ENCODE data around the gene COL25A1. TPM values are rescaled to one million over a fixed set of nuclear protein-coding genes. Genes with fewer than 3 reads are reported as not detected.
"Not testable (repeated sequence)": the region's sequence is repeated elsewhere in the genome, so short reads cannot be mapped to it uniquely, and the experiment has no call there.

The COL25A1 gene
- total and polyA plus RNA-seq, 5 donors, result 0.22 to 0.77 (median 0.31) TPM

- no peak overlapping the region for H3K4me3 ChIP-seq (ENCODE audit: low read length)
- intact Hi-C loops (cut with DNase I), result no loop called here
- no peaks in the 10 kb centered on the region for H3K9me3 ChIP-seq (ENCODE audit: control insufficient read depth, low read length)
- DNase-seq (no peak), ATAC-seq (no peak)
- H3K27ac ChIP-seq (ENCODE audit: low read length), result no peak overlapping the region
- no peaks in the 10 kb centered on the region for H3K4me1 ChIP-seq (ENCODE audit: control insufficient read depth, insufficient read depth, low read length)
- no peaks in the 10 kb centered on the region for H3K27me3 ChIP-seq (ENCODE audit: control insufficient read depth, insufficient read depth)
These were observed 152.6 kb downstream of the COL25A1 start for GRCh38 chr4:109149836-109150235.

- Histone ChIP-seq H3K9me3 (ENCODE audit: control insufficient read depth, low read length) (no peaks in the 10 kb centered on the region), H3K27me3 (ENCODE audit: control insufficient read depth, insufficient read depth) (no peaks in the 10 kb centered on the region), H3K4me3 (ENCODE audit: low read length) (no peak overlapping the region), H3K27ac (ENCODE audit: low read length) (no peak overlapping the region), H3K4me1 (ENCODE audit: control insufficient read depth, insufficient read depth, low read length) (no peaks in the 10 kb centered on the region)
- intact Hi-C loops (cut with DNase I), result no loop called here
- WGBS, result 68% methylated on average over 2 of the region's 2 CpGs
- DNase-seq (no peak), ATAC-seq (no peak)
These were observed 153.8 kb downstream of the COL25A1 start for GRCh38 chr4:109148577-109149075.

GRCh38 chr4:109147135-109147534, 155.3 kb downstream of the COL25A1 start:
- no peaks in the 10 kb centered on the region for H3K4me1 ChIP-seq (ENCODE audit: control insufficient read depth, insufficient read depth, low read length)
- no peak overlapping the region for H3K4me3 ChIP-seq (ENCODE audit: low read length)
- ATAC-seq (no peak), DNase-seq (no peak)
- H3K27me3 ChIP-seq (ENCODE audit: control insufficient read depth, insufficient read depth), result no peaks in the 10 kb centered on the region
- 79% methylated on average over 1 of the region's 1 CpG for WGBS
- intact Hi-C loops (cut with DNase I), result no loop called here
- H3K9me3 ChIP-seq (ENCODE audit: control insufficient read depth, low read length), result no peaks in the 10 kb centered on the region
- H3K27ac ChIP-seq (ENCODE audit: low read length), result no peak overlapping the region

DNA sequence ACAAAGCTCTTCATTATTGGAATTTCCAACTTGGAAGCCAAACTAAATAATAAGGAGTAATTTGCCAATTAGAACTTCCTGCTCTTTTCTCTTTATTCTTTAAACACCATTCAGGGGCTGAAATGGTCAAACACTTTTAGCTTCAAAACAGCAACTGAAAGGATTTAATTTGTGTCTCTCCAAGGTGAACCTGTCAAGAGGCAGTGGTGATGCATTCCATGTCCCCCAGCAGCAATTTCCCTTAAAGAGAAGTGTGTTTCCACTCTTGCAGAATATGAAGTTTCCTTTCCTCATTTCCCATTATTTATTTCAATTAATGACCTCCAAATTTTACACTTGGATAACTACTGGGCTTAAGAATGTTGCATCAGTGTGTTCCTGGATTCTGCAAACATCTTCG, 156.0 kb downstream of the COL25A1 start:
- 70% methylated on average over 1 of the region's 1 CpG for WGBS
- DNase-seq (no peak), ATAC-seq (no peak)
- H3K9me3 ChIP-seq (ENCODE audit: control insufficient read depth, low read length), result no peaks in the 10 kb centered on the region
- intact Hi-C loops (cut with DNase I), result no loop called here
- H3K4me1 ChIP-seq (ENCODE audit: control insufficient read depth, insufficient read depth, low read length), result no peaks in the 10 kb centered on the region
- no peak overlapping the region for H3K4me3 ChIP-seq (ENCODE audit: low read length)
- no peaks in the 10 kb centered on the region for H3K27me3 ChIP-seq (ENCODE audit: control insufficient read depth, insufficient read depth)
- H3K27ac ChIP-seq (ENCODE audit: low read length), result no peak overlapping the region

- DNase-seq; H3K9me3 ChIP-seq (ENCODE audit: control insufficient read depth, low read length); H3K27ac ChIP-seq (ENCODE audit: low read length); intact Hi-C loops (cut with DNase I); H3K4me3 ChIP-seq (ENCODE audit: low read length); ATAC-seq; H3K4me1 ChIP-seq (ENCODE audit: control insufficient read depth, insufficient read depth, low read length); H3K27me3 ChIP-seq (ENCODE audit: control insufficient read depth, insufficient read depth): not testable (repeated sequence)
- 95% methylated on average over 2 of the region's 2 CpGs for WGBS
These were observed 164.3 kb downstream of the COL25A1 start for GRCh38 chr4:109138125-109138524.

DNA sequence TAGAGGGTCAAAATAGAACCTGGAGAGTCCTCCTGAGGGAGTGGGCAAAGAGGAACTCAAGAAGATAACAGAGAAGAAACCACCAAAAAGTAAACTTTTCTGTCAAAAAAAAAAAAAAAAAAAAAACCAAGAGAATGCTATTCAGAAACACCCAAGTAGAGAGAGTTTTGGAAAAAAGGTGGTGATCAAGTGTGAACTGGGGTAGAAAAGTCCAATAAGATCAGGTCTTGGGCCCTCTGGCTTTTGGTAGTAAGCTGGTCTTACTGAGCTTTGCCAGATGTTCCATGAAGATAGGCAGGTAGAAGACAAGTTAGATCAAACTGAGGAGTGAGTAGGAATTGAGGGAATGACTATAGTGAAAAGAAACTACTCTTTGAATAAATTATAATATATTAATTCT, 167.5 kb downstream of the COL25A1 start:
- Histone ChIP-seq H3K27ac (ENCODE audit: low read length) (no peak overlapping the region), H3K27me3 (ENCODE audit: control insufficient read depth, insufficient read depth) (no peaks in the 10 kb centered on the region), H3K4me3 (ENCODE audit: low read length) (no peak overlapping the region), H3K4me1 (ENCODE audit: control insufficient read depth, insufficient read depth, low read length) (no peaks in the 10 kb centered on the region), H3K9me3 (ENCODE audit: control insufficient read depth, low read length) (no peaks in the 10 kb centered on the region)
- ATAC-seq, result no peak
- intact Hi-C loops (cut with DNase I), result no loop called here
- DNase-seq, result no peak

- Histone ChIP-seq H3K4me3 (ENCODE audit: low read length) (no peak overlapping the region), H3K9me3 (ENCODE audit: control insufficient read depth, low read length) (no peaks in the 10 kb centered on the region), H3K4me1 (ENCODE audit: control insufficient read depth, insufficient read depth, low read length) (no peaks in the 10 kb centered on the region), H3K27ac (ENCODE audit: low read length) (no peak overlapping the region), H3K27me3 (ENCODE audit: control insufficient read depth, insufficient read depth) (no peaks in the 10 kb centered on the region)
- 91% methylated on average over 2 of the region's 2 CpGs for WGBS
- ATAC-seq (no peak), DNase-seq (no peak)
- intact Hi-C loops (cut with DNase I), result no loop called here
These were observed 168.2 kb downstream of the COL25A1 start for GRCh38 chr4:109134268-109134667.

DNA sequence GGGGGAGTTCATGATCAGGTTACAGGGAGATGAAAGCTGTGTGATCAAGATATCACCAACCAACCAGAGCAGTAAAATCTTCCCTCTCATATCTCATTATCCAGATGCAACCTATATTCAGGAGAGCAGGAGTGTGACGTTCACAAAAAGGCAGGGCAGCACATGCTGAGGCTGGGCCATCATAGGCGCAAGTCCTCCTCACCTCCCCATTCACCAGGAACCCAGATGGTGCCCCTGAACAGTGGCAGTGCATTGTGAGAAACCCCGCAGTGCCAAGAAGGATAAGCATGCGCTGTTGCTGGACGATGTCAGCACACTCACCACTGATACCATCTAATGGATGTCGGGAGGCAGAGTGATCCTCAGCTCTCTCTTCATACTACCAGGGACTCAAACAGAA, 170.9 kb downstream of the COL25A1 start:
- DNase-seq (no peak), ATAC-seq (no peak)
- 69% methylated on average over 6 of the region's 6 CpGs for WGBS
- Histone ChIP-seq H3K9me3 (ENCODE audit: control insufficient read depth, low read length) (no peaks in the 10 kb centered on the region), H3K4me1 (ENCODE audit: control insufficient read depth, insufficient read depth, low read length) (no peaks in the 10 kb centered on the region), H3K27me3 (ENCODE audit: control insufficient read depth, insufficient read depth) (no peaks in the 10 kb centered on the region), H3K27ac (ENCODE audit: low read length) (no peak overlapping the region), H3K4me3 (ENCODE audit: low read length) (no peak overlapping the region)
- intact Hi-C loops (cut with DNase I), result no loop called here

DNA sequence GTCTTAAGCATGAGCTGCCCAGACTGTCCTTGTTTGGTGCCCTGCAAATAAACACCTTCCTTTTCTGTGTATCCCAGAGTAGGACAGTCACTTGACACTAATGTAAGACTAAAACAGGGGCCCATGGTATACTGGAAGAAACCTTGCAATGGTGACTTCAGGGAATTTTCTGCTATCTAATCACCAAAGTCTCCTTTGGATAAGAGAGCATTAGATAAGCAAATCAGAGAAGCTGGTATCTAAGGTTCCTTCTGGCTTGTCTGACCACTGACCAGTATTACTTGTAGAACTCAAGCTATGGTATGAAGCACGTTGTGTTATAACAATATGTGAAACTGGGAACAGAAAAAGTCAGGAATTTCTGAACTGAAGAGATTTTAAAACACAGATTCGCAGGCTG, 173.9 kb downstream of the COL25A1 start:
- WGBS, result 81% methylated on average over 2 of the region's 2 CpGs
- H3K4me1 ChIP-seq (ENCODE audit: control insufficient read depth, insufficient read depth, low read length), result no peaks in the 10 kb centered on the region
- H3K27ac ChIP-seq (ENCODE audit: low read length), result no peak overlapping the region
- H3K9me3 ChIP-seq (ENCODE audit: control insufficient read depth, low read length), result no peaks in the 10 kb centered on the region
- intact Hi-C loops (cut with DNase I), result no loop called here
- H3K4me3 ChIP-seq (ENCODE audit: low read length), result no peak overlapping the region
- DNase-seq, result no peak
- H3K27me3 ChIP-seq (ENCODE audit: control insufficient read depth, insufficient read depth), result no peaks in the 10 kb centered on the region
- ATAC-seq, result no peak

DNA sequence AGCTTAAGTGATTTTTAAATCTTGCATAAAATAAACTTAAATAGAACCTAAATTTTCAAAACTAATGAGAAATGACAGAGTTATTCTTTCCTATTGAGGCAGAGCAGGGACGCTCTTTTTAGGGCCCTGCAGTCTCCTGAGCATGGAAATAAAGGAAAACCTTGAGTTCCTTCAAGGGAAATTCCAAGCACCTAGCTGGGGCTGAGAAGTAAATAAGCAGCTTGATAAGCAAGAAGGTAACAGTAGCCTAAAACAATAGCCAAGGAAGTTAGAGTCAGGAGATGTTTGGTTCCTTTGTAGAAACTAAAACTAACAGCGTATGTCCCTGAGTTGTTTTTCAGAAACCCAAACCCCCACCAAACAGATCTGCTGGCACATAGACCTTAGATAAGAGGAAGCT, 174.6 kb downstream of the COL25A1 start:
- no peak overlapping the region for H3K4me3 ChIP-seq (ENCODE audit: low read length)
- 50% methylated on average over 2 of the region's 2 CpGs for WGBS
- no peak overlapping the region for H3K27ac ChIP-seq (ENCODE audit: low read length)
- no peaks in the 10 kb centered on the region for H3K27me3 ChIP-seq (ENCODE audit: control insufficient read depth, insufficient read depth)
- H3K9me3 ChIP-seq (ENCODE audit: control insufficient read depth, low read length), result no peaks in the 10 kb centered on the region
- ATAC-seq, result no peak
- intact Hi-C loops (cut with DNase I), result no loop called here
- DNase-seq, result no peak
- no peaks in the 10 kb centered on the region for H3K4me1 ChIP-seq (ENCODE audit: control insufficient read depth, insufficient read depth, low read length)

- no peaks in the 10 kb centered on the region for H3K9me3 ChIP-seq (ENCODE audit: control insufficient read depth, low read length)
- no peak overlapping the region for H3K27ac ChIP-seq (ENCODE audit: low read length)
- ATAC-seq (no peak), DNase-seq (no peak)
- no peaks in the 10 kb centered on the region for H3K4me1 ChIP-seq (ENCODE audit: control insufficient read depth, insufficient read depth, low read length)
- WGBS, result 81% methylated on average over 2 of the region's 2 CpGs
- H3K27me3 ChIP-seq (ENCODE audit: control insufficient read depth, insufficient read depth), result no peaks in the 10 kb centered on the region
- intact Hi-C loops (cut with DNase I), result no loop called here
- H3K4me3 ChIP-seq (ENCODE audit: low read length), result no peak overlapping the region
These were observed 175.6 kb downstream of the COL25A1 start for GRCh38 chr4:109126856-109127255.

DNA sequence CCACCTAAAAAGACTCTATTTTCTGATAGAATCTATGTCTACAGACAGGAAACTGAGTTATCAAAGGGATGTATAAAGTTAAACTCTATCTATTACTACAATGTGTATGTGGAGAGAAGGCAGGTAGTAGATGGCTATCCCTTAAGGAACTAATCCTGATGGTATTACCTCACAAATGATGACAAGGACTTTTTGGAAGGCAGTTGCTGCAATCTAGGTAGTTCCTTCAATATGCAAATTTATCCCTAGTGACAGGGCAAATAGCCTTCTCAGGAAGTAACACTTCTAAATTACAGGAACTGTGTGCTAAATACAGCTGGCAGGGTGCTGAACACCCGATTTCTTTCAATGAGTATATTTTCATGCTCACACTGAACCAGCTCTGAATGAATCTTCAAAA, 177.4 kb downstream of the COL25A1 start:
- ATAC-seq, result no peak
- H3K4me3 ChIP-seq (ENCODE audit: low read length), result no peak overlapping the region
- H3K9me3 ChIP-seq (ENCODE audit: control insufficient read depth, low read length), result no peaks in the 10 kb centered on the region
- H3K4me1 ChIP-seq (ENCODE audit: control insufficient read depth, insufficient read depth, low read length), result no peaks in the 10 kb centered on the region
- no peaks in the 10 kb centered on the region for H3K27me3 ChIP-seq (ENCODE audit: control insufficient read depth, insufficient read depth)
- 43% methylated on average over 1 of the region's 1 CpG for WGBS
- intact Hi-C loops (cut with DNase I), result no loop called here
- H3K27ac ChIP-seq (ENCODE audit: low read length), result no peak overlapping the region
- no peak for DNase-seq
